GM13976 (cell line): ENCODE data around the gene RBM12.

ENCODE experiments used
- DNase-seq: peaks from one replicate; pipeline ENCODE4 v3.0.0; 2012; ENCODE audit warnings: low spot score
- CTCF ChIP-seq: IDR thresholded peaks from 2 replicates; pipeline ENCODE4 v1.5.1; 2012; ENCODE audit warnings: borderline replicate concordance, mild to moderate bottlenecking; ENCODE audit not compliant: insufficient read depth; ENCODE audit errors: extremely low read depth, missing control alignments, control extremely low read depth
- in situ Hi-C: fragments of 300-500 bp; cut with MboI; formaldehyde crosslinking; loops from one replicate; pipeline ENCODE4 v1.12.0; 2022; ENCODE audit warnings: low sequenced_read_pairs, mixed read lengths, inconsistent platforms; ENCODE audit not compliant: unreplicated experiment

The RBM12 gene

GRCh38 chr20:35602851-35603495, 61.7 kb downstream of the RBM12 start:
- in situ Hi-C loops = no loop called here
- TF ChIP-seq CTCF = no peak
- DNase-seq = no peak

GRCh38 chr20:35601990-35602389, 62.7 kb downstream of the RBM12 start:
- no peak for TF ChIP-seq CTCF
- in situ Hi-C loops = no loop called here
- no peak for DNase-seq

- TF ChIP-seq CTCF = peak; percentile 81
- in situ Hi-C loops = no loop called here
- peak; percentile 88 for DNase-seq
Observed at GRCh38 chr20:35600993-35601973, 63.4 kb downstream of the RBM12 start.

- no peak for DNase-seq
- in situ Hi-C loops = no loop called here
- TF ChIP-seq CTCF = no peak
Observed at GRCh38 chr20:35600176-35600992, 64.3 kb downstream of the RBM12 start.

GRCh38 chr20:35599776-35600120, 65.0 kb downstream of the RBM12 start:
- no peak for TF ChIP-seq CTCF
- no peak for DNase-seq
- in situ Hi-C loops = no loop called here
